ENCODE results near the gene TSPEAR. TPM values are rescaled to one million over a fixed set of nuclear protein-coding genes. Genes with fewer than 3 reads are reported as not detected.

TSPEAR gene
- total RNA-seq, 4 donors from 2014 or later, result under 0.01 to 0.23 TPM; not detected in 2

DNA sequence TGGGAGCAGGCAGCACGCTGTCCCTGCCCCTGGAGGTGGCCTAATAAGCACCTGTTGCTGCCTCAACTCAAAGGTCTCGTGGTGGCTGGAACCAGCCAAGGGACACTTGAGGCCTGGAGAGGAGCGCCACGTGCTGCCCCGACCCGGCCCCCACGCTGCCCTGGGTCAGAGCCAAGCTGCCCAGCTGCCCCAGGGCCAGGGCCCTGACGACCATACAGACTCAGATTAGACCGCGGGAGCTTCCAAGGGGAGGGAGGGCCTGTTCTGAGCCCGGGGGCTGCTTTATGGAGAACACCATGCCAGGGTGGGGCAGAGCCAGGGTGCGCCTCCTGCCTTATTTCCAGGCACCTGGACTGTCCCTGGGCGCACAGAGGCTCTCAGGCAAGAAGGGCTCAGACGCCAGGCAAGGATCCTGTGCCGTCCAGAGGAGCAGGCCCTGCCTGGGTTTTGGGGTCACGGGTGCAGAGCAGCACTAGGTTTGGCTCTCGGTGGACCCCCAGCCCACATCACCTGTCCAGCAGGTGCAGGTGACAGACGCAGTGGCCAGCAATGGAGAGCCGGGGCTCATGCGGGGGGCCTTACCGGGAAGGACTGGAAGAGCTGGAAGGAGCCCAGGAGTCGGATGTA is 190.0 kb downstream of the TSPEAR start:
- Histone ChIP-seq H3K4me1 (no peaks in the 10 kb centered on the region), H3K27me3 (peaks cover 0 to 20% (median 0%) of the 10 kb centered on the region in 4 donors), H3K9me3 (no peaks in the 10 kb centered on the region), H3K27ac (replicated peaks in 1 of 4) (no peak overlapping the region), H3K4me3 (no peak overlapping the region), H3K36me3 (no peaks in the 10 kb centered on the region)
- TF ChIP-seq, protein P1, sequence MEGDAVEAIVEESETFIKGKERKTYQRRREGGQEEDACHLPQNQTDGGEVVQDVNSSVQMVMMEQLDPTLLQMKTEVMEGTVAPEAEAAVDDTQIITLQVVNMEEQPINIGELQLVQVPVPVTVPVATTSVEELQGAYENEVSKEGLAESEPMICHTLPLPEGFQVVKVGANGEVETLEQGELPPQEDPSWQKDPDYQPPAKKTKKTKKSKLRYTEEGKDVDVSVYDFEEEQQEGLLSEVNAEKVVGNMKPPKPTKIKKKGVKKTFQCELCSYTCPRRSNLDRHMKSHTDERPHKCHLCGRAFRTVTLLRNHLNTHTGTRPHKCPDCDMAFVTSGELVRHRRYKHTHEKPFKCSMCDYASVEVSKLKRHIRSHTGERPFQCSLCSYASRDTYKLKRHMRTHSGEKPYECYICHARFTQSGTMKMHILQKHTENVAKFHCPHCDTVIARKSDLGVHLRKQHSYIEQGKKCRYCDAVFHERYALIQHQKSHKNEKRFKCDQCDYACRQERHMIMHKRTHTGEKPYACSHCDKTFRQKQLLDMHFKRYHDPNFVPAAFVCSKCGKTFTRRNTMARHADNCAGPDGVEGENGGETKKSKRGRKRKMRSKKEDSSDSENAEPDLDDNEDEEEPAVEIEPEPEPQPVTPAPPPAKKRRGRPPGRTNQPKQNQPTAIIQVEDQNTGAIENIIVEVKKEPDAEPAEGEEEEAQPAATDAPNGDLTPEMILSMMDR (IDR thresholded peaks at IDR 0.05), result no peak
- TF ChIP-seq POLR2A (IDR thresholded peaks at IDR 0.05; ENCODE audit: low read depth) (no peak), EP300 (IDR thresholded peaks at IDR 0.05) (no peak), POLR2AphosphoS5 (IDR thresholded peaks at IDR 0.05) (no peak)
- 75% methylated on average over 16 of the region's 22 CpGs for WGBS
- no peak for DNase-seq (ENCODE audit: extremely low spot score)
- intact Hi-C loops (cut with DNase I), result no loop called here

- no peak overlapping the region for H3K27ac ChIP-seq (replicated peaks in 1 of 4)
- H3K9me3 ChIP-seq, result no peaks in the 10 kb centered on the region
- H3K27me3 ChIP-seq, result peaks cover 0 to 20% (median 0%) of the 10 kb centered on the region in 4 donors
- 89% methylated on average over 25 of the region's 31 CpGs for WGBS
- TF ChIP-seq POLR2AphosphoS5 (IDR thresholded peaks at IDR 0.05), result no peak
- TF ChIP-seq POLR2A (IDR thresholded peaks at IDR 0.05; ENCODE audit: low read depth), result no peak
- TF ChIP-seq, protein P1 (IDR thresholded peaks at IDR 0.05), result no peak
- no peak for TF ChIP-seq EP300 (IDR thresholded peaks at IDR 0.05)
- no peak overlapping the region for H3K4me3 ChIP-seq
- DNase-seq (ENCODE audit: extremely low spot score), result no peak
- intact Hi-C loops (cut with DNase I), result no loop called here
- H3K36me3 ChIP-seq, result no peaks in the 10 kb centered on the region
- no peaks in the 10 kb centered on the region for H3K4me1 ChIP-seq
Observed at GRCh38 chr21:44520326-44521300, 190.8 kb downstream of the TSPEAR start.

DNA sequence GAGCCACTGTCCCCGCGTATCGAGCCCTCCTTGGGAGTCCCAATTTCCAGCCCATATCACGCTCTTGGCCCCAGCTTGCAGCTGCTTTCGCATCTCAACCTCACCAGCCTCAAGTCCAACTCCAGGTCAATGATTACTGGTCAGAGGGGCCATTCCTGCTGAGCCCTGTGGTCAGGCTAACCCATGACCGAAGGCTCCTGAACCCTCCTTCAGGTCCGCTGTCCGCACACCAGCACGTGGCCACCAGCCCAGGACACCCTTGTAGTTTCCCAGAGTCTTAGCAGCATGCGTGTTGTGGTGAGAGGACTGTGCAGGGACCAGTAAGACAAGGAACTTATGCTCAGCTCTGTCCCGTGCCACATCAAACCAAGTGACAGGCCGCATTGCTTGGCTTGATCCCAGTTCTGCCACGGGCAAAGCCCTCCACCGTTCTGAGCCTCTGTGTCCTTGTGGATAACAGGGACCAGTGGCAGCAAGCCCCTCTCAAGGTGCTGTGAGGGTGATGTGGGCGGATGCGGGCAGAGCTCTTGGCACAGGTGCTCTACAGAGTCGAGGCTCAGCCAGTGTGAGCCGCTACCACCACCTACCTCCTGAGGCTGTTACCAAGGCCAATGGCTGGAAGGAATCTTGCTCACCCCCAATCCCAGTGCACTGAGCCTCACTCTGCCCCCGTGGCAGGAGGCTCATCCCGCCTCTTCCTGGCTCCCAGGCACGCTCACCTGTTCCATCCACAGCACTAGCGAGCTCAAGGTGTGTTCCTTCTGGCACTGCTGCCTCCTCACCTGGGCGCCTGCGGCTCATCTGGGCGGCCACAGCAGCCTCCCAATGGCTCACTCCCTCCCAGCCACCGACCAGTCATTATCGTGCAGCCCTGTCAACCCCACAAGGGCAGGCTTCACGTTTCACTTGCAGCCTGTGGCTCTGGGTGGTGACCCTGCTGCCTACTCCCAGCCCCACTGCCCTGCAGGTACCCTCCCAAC is 191.7 kb downstream of the TSPEAR start:
- H3K9me3 ChIP-seq, result no peaks in the 10 kb centered on the region
- H3K36me3 ChIP-seq, result no peaks in the 10 kb centered on the region
- TF ChIP-seq POLR2AphosphoS5 (IDR thresholded peaks at IDR 0.05), result no peak
- TF ChIP-seq POLR2A (IDR thresholded peaks at IDR 0.05; ENCODE audit: low read depth), result no peak
- TF ChIP-seq, protein P1 (IDR thresholded peaks at IDR 0.05), result no peak
- TF ChIP-seq EP300 (IDR thresholded peaks at IDR 0.05), result no peak
- DNase-seq (ENCODE audit: extremely low spot score), result no peak
- no peak overlapping the region for H3K27ac ChIP-seq (replicated peaks in 1 of 4)
- no peaks in the 10 kb centered on the region for H3K4me1 ChIP-seq
- peaks cover 0 to 20% (median 0%) of the 10 kb centered on the region in 4 donors for H3K27me3 ChIP-seq
- H3K4me3 ChIP-seq, result no peak overlapping the region
- whole genome bisulfite sequencing, result 79% methylated on average over 11 of the region's 28 CpGs
- intact Hi-C loops (cut with DNase I), result no loop called here

- Histone ChIP-seq H3K27ac (replicated peaks in 1 of 4) (no peak overlapping the region), H3K4me1 (no peaks in the 10 kb centered on the region), H3K9me3 (no peaks in the 10 kb centered on the region), H3K4me3 (no peak overlapping the region), H3K36me3 (no peaks in the 10 kb centered on the region), H3K27me3 (peaks cover 0 to 20% (median 0%) of the 10 kb centered on the region in 4 donors)
- no peak for DNase-seq (ENCODE audit: extremely low spot score)
- intact Hi-C loops (cut with DNase I), result no loop called here
- 80% methylated on average over 12 of the region's 12 CpGs for WGBS
- no peak for TF ChIP-seq POLR2A (IDR thresholded peaks at IDR 0.05; ENCODE audit: low read depth)
- TF ChIP-seq, protein P1 (IDR thresholded peaks at IDR 0.05), result no peak
- no peak for TF ChIP-seq POLR2AphosphoS5 (IDR thresholded peaks at IDR 0.05)
- no peak for TF ChIP-seq EP300 (IDR thresholded peaks at IDR 0.05)
Observed at GRCh38 chr21:44518686-44519085, 192.7 kb downstream of the TSPEAR start.
